Epithelial cell of proximal tubule (primary cell): ENCODE measurements around the gene GH1. TPM values are rescaled to one million over a fixed set of nuclear protein-coding genes. Genes with fewer than 3 reads are reported as not detected.

ENCODE experiments used
- DNase-seq: peaks from one replicate; pipeline ENCODE4 v3.0.0-alpha.2; 2011; ENCODE audit warnings: low read depth
- H3K4me3 ChIP-seq: 2 replicates; pipeline ENCODE4 v1.5.1; 2011; ENCODE audit warnings: low read depth, mild to moderate bottlenecking, low read length
- CTCF ChIP-seq: conservative IDR thresholded peaks from 2 replicates; pipeline ENCODE4 v1.5.1; 2012; ENCODE audit warnings: low read depth, mild to moderate bottlenecking, low read length
- total RNA-seq: library from RNA; depleted of rRNA; stranded (reverse); fragments of >200 nt; gene quantifications from 2 replicates; pipeline ENCODE4 v1.2.3, GENCODE V29; 2015

The GH1 gene
- total RNA-seq, 1 donor from 2014 or later, result not detected

DNA sequence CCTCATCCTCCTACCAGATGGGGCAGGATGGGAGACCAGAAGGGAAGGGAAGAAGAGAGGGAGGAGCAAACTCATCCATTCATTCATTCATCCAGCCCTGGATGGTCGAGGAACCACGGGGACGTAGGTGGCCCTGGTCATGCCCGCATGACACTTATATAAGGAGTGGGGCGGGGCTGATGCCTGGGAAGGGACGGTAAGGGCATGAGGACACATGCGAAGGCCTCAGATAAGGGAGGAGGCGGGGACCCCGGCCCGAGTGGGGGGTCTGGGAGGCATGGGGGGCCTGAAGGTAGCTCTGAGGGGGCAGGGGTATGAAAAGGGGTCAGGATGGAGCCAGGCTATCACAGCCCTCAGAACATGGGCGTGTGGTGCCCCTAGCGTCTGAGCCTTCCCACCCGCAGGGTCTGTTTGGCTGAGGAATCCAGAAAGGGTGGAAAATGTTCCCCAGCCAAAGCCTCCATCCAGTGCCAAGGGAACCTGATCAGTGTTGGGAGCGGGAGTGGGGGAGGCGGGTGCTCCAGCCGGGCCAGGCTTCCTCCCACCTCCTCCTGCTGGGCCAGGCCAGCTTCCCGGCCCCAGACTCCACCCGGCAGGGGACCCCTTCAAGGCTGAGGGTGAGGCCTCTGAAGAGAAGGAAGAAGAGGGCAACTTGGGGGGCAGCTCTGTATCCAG, 31.1 kb upstream of the GH1 start:
- no peak overlapping the region for H3K4me3 ChIP-seq
- no peak for TF ChIP-seq CTCF
- no peak for DNase-seq

DNA sequence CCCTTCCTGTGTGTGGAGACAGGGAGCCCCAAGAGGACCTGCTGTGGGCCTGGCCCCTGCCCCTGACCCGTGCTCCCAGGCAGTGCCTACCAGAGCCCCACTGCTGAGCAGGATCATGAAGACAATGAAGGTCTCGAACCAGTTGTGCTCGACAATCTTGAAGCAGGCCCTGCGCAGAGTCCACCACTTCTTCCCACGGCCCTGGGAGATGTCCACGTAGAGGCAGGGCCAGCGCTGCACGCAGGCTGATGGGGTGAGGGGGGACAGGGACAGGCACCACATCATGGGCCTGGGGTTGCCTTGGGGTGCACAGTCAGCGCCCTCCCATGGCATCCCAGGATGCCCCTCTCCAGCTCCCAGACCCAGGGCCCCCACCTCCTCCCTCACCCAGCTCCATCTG, 29.9 kb upstream of the GH1 start:
- no peak for TF ChIP-seq CTCF
- H3K4me3 ChIP-seq, result no peak overlapping the region

DNA sequence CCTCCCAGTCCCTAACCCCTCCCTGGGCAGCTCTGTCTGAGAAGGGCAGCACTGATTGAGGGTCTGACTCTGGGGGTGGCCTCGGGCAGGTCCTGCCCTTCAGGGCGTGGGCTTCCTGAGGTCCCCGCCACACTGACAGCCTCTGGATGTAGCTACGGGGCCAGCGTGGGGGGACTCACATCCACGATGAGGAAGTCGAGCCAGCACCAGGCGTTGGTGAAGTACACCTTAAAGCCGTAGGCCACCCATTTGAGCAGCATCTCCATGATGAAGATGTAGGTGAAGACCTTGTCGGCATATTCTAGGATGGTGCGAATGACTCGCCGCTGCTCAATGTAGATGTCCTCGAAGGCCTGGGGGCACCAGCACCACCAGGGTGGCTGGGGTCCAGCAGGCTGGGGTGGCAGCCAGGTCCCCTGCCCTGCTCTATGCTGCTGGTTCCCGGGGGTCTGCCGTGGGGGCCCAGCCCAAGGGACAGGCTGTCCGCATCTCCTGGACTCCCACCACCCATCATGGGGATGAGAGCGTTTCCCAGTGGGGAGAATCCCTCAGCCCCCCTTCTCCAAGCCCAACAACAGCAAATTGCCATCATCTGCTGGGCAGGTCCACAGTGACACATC, 29.2 kb upstream of the GH1 start:
- no peak for DNase-seq
- H3K4me3 ChIP-seq, result no peak overlapping the region
- no peak for TF ChIP-seq CTCF

More for the DNA sequence above, 29.9 kb upstream of the GH1 start:
- no peak for DNase-seq

DNA sequence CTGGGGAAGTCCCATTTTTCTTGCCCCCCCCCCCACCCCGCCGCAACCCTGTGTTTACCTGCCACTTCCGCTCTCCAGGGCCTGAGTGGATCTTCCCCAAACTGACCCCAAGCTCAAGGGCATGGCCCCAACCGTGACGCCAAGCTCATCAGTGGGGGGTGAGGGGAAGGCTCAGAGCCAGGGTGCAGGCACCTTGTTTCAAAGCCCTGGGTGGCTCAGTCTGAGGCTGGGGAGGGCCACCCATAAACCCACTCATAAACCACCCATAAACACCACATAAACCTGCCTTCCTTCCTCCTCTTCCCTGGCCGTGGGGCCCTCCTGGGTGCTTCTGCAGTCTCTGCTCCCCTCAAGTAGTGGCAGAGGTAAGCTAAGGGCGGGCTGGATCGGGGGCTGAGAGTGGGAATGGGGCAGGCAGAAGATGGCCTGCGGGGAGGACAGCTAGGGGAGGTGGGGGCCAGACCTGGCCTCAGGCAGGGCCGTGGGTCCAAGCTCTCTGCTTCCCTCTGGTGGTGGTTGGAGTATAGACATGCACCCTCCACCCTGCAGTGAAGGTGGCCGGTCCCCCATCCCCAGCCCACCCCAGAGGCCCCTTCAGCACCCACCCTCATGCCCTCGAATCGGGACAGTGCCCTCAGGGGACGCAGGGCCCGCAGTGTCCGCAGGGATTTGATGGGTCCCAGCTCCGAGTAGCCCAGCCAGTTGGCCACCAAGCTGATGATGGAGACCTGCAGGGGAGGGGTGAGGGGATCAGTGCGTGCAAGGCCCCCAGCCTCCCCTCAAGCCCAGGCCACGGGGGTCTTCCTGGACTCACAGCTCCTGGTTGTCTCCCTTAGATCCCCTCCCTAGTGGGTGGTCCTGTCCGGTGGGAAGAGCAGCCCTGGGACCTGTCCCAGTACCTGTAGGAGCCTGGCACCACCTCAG, 28.1 kb upstream of the GH1 start:
- no peak overlapping the region for H3K4me3 ChIP-seq
- DNase-seq, result no peak
- peak; percentile 62 for TF ChIP-seq CTCF

GRCh38 chr17:63945784-63946439, 27.3 kb upstream of the GH1 start:
- DNase-seq, result no peak
- no peak overlapping the region for H3K4me3 ChIP-seq

More at GRCh38 chr17:63945784-63946439, 27.3 kb upstream of the GH1 start:
- no peak for TF ChIP-seq CTCF
